OCI-LY3 (cell line): Measurements from ENCODE around the gene EEF1AKMT3.

Source experiments
- H2AFZ ChIP-seq: fragments of 200-600, 300-600 bp; shearing (Covaris generic); 2 replicates; pipeline ENCODE4 v1.6.0; 2014; ENCODE audit warnings: antibody characterized with exemption, low read depth, low read length
- H3K27ac ChIP-seq: fragments of 200-600, 300-600 bp; sonication (generic); 2 replicates; pipeline ENCODE4 v1.5.1; 2014; ENCODE audit warnings: mild to moderate bottlenecking, low read length, moderate library complexity, mixed read lengths
- H3K27me3 ChIP-seq: fragments of 200-600, 300-600 bp; sonication (generic); 2 replicates; pipeline ENCODE4 v1.6.1; 2014; ENCODE audit warnings: low read depth, low read length, mixed read lengths
- H3K36me3 ChIP-seq: fragments of 200-600, 300-600 bp; sonication (generic); replicated peaks from 2 replicates; pipeline ENCODE3; 2014; ENCODE audit warnings: low read depth, low read length, mixed read lengths
- H3K4me1 ChIP-seq: fragments of 300-600, 200-600 bp; sonication (generic); 2 replicates; pipeline ENCODE4 v1.6.1; 2014; ENCODE audit warnings: low read length, mixed read lengths
- H3K4me2 ChIP-seq: fragments of 200-600, 300-600 bp; sonication (generic); 2 replicates; pipeline ENCODE4 v1.6.1; 2014; ENCODE audit warnings: low read length, mixed read lengths
- H3K4me3 ChIP-seq: fragments of 300-600, 200-600 bp; sonication (generic); 2 replicates; pipeline ENCODE4 v1.5.1; 2014; ENCODE audit warnings: antibody characterized with exemption, mild to moderate bottlenecking, low read length, moderate library complexity
- H3K79me2 ChIP-seq: fragments of 300-600, 200-600 bp; shearing (Covaris generic); 2 replicates; pipeline ENCODE4 v1.6.1; 2014; ENCODE audit warnings: mild to moderate bottlenecking, low read length, mixed read lengths
- H3K9ac ChIP-seq: fragments of 300-600, 200-600 bp; shearing (Covaris generic); 2 replicates; pipeline ENCODE4 v1.6.0; 2014; ENCODE audit warnings: mild to moderate bottlenecking, low read length, moderate library complexity
- H3K9me3 ChIP-seq: fragments of 200-600, 300-600 bp; shearing (Covaris generic); 2 replicates; pipeline ENCODE4 v1.6.1; 2014; ENCODE audit warnings: low read length, mixed read lengths; ENCODE audit not compliant: insufficient read depth
- H4K20me1 ChIP-seq: fragments of 200-600, 300-600 bp; sonication (generic); 2 replicates; pipeline ENCODE4 v1.6.1; 2016; ENCODE audit warnings: low read length, mixed read lengths; ENCODE audit not compliant: insufficient read depth
- CTCF ChIP-seq: fragments of 200-600, 300-600 bp; sonication (generic); IDR thresholded peaks from 2 replicates; pipeline ENCODE4 v1.5.1; 2014; ENCODE audit warnings: antibody characterized with exemption, low read length, low read depth
- EZH2phosphoT487 ChIP-seq: fragments of 200-600 bp; shearing (Covaris generic); IDR thresholded peaks from 2 replicates; pipeline ENCODE4 v1.6.1; 2018; ENCODE audit warnings: antibody characterized with exemption, mixed run types, low read depth

Gene EEF1AKMT3

GRCh38 chr12:57783861-57784260 lies 11.4 kb downstream of the EEF1AKMT3 start:
- Histone ChIP-seq H3K4me1 (peaks cover 13% of the 10 kb centered on the region), H3K79me2 (peaks cover 19% of the 10 kb centered on the region), H3K36me3 (peaks cover 27% of the 10 kb centered on the region), H4K20me1 (no peaks in the 10 kb centered on the region), H3K4me2 (peak overlapping the region; percentile 11; the same call in 1 of the 2 replicates), H3K9me3 (no peaks in the 10 kb centered on the region), H3K27me3 (no peaks in the 10 kb centered on the region), H3K27ac (no peak overlapping the region), H3K4me3 (no peak overlapping the region), H3K9ac (no peak overlapping the region), H2AFZ (no peak overlapping the region)
- TF ChIP-seq EZH2phosphoT487 = no peak
- no peak for TF ChIP-seq CTCF

- H3K9me3 ChIP-seq = no peaks in the 10 kb centered on the region
- H3K36me3 ChIP-seq = peaks cover 34% of the 10 kb centered on the region
- no peak overlapping the region for H3K27ac ChIP-seq
- H3K79me2 ChIP-seq = no peaks in the 10 kb centered on the region
- H2AFZ ChIP-seq = no peak overlapping the region
- H3K27me3 ChIP-seq = no peaks in the 10 kb centered on the region
- no peak for TF ChIP-seq EZH2phosphoT487
- no peak for TF ChIP-seq CTCF
- H3K9ac ChIP-seq = no peak overlapping the region
- no peaks in the 10 kb centered on the region for H3K4me1 ChIP-seq
- H3K4me3 ChIP-seq = no peak overlapping the region
- H4K20me1 ChIP-seq = no peaks in the 10 kb centered on the region
- no peak overlapping the region for H3K4me2 ChIP-seq
Measured at GRCh38 chr12:57793920-57794319, 21.5 kb downstream of the EEF1AKMT3 start.

GRCh38 chr12:57795354-57795753 lies 22.9 kb downstream of the EEF1AKMT3 start:
- Histone ChIP-seq H3K36me3 (peaks cover 40% of the 10 kb centered on the region), H3K9ac (no peak overlapping the region), H3K27ac (no peak overlapping the region), H3K9me3 (no peaks in the 10 kb centered on the region), H4K20me1 (no peaks in the 10 kb centered on the region), H3K27me3 (no peaks in the 10 kb centered on the region), H3K4me2 (no peak overlapping the region), H2AFZ (no peak overlapping the region), H3K4me1 (no peaks in the 10 kb centered on the region), H3K79me2 (no peaks in the 10 kb centered on the region), H3K4me3 (no peak overlapping the region)
- TF ChIP-seq CTCF = no peak
- TF ChIP-seq EZH2phosphoT487 = no peak

GRCh38 chr12:57796996-57797395 lies 24.6 kb downstream of the EEF1AKMT3 start:
- H4K20me1 ChIP-seq = no peaks in the 10 kb centered on the region
- H3K4me2 ChIP-seq = no peak overlapping the region
- TF ChIP-seq EZH2phosphoT487 = no peak
- no peak for TF ChIP-seq CTCF
- H3K4me3 ChIP-seq = no peak overlapping the region
- H3K4me1 ChIP-seq = no peaks in the 10 kb centered on the region
- no peaks in the 10 kb centered on the region for H3K27me3 ChIP-seq
- peaks cover 36% of the 10 kb centered on the region for H3K36me3 ChIP-seq
- no peaks in the 10 kb centered on the region for H3K79me2 ChIP-seq
- H3K9ac ChIP-seq = no peak overlapping the region
- H3K27ac ChIP-seq = no peak overlapping the region
- no peak overlapping the region for H2AFZ ChIP-seq
- no peaks in the 10 kb centered on the region for H3K9me3 ChIP-seq
